Smooth muscle cell (in vitro differentiated cells): Measurements from ENCODE around the gene PARD3. TPM values are rescaled to one million over a fixed set of nuclear protein-coding genes. Genes with fewer than 3 reads are reported as not detected.

Experiments used
- DNase-seq: peaks from one replicate; lab custom pipeline; 2025; ENCODE audit not compliant: unreplicated experiment; lab: John Stamatoyannopoulos, UW
- H2AFZ ChIP-seq: fragments of 200-600 bp; sonication (generic); 2 replicates; pipeline ENCODE4 v1.6.0; 2016; ENCODE audit warnings: antibody characterized with exemption, low read depth, mild to moderate bottlenecking
- H3F3A ChIP-seq: fragments of 200-600 bp; sonication (generic); 2 replicates; pipeline ENCODE4 v1.6.0; 2017; ENCODE audit warnings: antibody characterized with exemption, low read depth
- H3K27ac ChIP-seq: fragments of 200-600 bp; sonication (generic); 2 replicates; pipeline ENCODE4 v1.5.1; 2016; ENCODE audit warnings: low read depth, mild to moderate bottlenecking
- H3K27me3 ChIP-seq: fragments of 200-600 bp; sonication (generic); 2 replicates; pipeline ENCODE4 v1.6.1; 2016; ENCODE audit warnings: low read depth, mild to moderate bottlenecking
- H3K36me3 ChIP-seq: fragments of 200-600 bp; sonication (generic); 2 replicates; pipeline ENCODE4 v1.5.1; 2016; ENCODE audit warnings: low read depth
- H3K4me1 ChIP-seq: fragments of 200-600 bp; sonication (generic); 2 replicates; pipeline ENCODE4 v1.5.1; 2016; ENCODE audit warnings: low read depth
- H3K4me2 ChIP-seq: fragments of 200-600 bp; sonication (generic); 2 replicates; pipeline ENCODE4 v1.6.0; 2016; ENCODE audit warnings: mild to moderate bottlenecking
- H3K4me3 ChIP-seq: fragments of 200-600 bp; sonication (generic); 2 replicates; pipeline ENCODE4 v1.5.1; 2016; ENCODE audit warnings: mild to moderate bottlenecking
- H3K79me2 ChIP-seq: fragments of 200-600 bp; sonication (generic); 2 replicates; pipeline ENCODE4 v1.6.0; 2016; ENCODE audit warnings: low read depth, mild to moderate bottlenecking
- H3K9ac ChIP-seq: fragments of 200-600 bp; sonication (generic); 2 replicates; pipeline ENCODE4 v1.6.0; 2016; ENCODE audit warnings: low read depth
- H3K9me3 ChIP-seq: fragments of 200-600 bp; sonication (generic); replicated peaks from 2 replicates; pipeline ENCODE4 v1.5.1; 2016; ENCODE audit warnings: low read depth
- H4K20me1 ChIP-seq: fragments of 200-600 bp; sonication (generic); 2 replicates; pipeline ENCODE4 v1.6.0; 2016; ENCODE audit warnings: low read depth
- WGBS: methylation state at CpG from one replicate; pipeline ENCODE4 v1.1.7; 2016; ENCODE audit warnings: low lambda C conversion rate; 5-methylcytosine and 5-hydroxymethylcytosine counted together
- polyA plus RNA-seq: library from polyadenylated mRNA; unstranded; fragments of >200 nt; fragmentation: Nextera tagmentation; extraction: Ambion mirVana; gene quantifications from 2 replicates; pipeline ENCODE4 v1.2.1, GENCODE V29; 2016
- total RNA-seq: library from RNA; depleted of rRNA; stranded (reverse); fragments of >200 nt; gene quantifications from 2 replicates; pipeline ENCODE4 v1.2.3, GENCODE V29; 2014
- TF ChIP-seq, protein P1 (sequence below): fragments of 200-600 bp; sonication (generic); IDR thresholded peaks from 2 replicates; pipeline ENCODE4 v1.5.1; 2017; ENCODE audit warnings: borderline replicate concordance, mild to moderate bottlenecking, antibody characterized with exemption; ENCODE audit not compliant: insufficient read depth, poor library complexity, severe bottlenecking

PARD3 gene
- total and polyA plus RNA-seq, 2 experiments from 2014 or later, result 17.5 to 26.0 TPM

DNA sequence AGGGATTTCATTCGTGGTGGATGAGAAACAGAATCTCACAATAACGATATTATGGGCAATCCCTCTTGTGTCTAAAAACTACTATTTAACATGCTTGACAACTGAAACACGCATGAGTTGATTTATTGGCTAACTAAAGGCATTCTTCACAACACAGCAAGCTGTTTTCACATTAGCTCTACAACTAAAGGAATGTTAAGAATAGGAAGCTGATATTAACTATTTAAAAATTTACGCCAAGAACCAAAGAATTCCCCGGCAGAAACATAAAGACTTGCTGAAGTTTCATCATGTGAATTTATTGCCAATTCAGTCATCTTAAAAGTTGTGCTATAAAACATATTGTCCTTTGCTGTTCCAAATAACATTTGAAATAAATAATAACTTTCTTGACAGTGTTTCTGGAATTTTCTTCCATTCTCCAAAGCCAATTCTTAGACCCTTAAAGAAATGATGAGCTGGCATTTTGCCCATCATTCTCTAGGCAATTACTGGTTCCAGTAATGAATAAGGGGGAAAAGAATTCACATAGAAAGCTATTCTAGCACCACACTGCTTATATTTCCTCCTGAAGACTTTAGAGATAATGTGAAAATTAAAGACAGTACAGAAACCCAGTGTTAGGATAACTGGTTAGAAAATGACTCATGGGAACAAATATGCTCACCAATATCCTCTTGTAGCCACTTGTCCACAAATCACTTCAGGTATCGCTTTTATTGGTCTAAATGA is 233.1 kb downstream of the PARD3 start:
- Histone ChIP-seq H3K36me3 (no peaks in the 10 kb centered on the region), H3F3A (no peaks in the 10 kb centered on the region), H3K4me1 (peaks cover 11% of the 10 kb centered on the region), H3K27ac (peak overlapping the region; percentile 47), H3K4me2 (peak overlapping the region; percentile 49), H3K79me2 (peaks cover 28% of the 10 kb centered on the region), H4K20me1 (peaks cover 12% of the 10 kb centered on the region), H3K9me3 (no peaks in the 10 kb centered on the region), H3K9ac (no peak overlapping the region), H2AFZ (no peak overlapping the region), H3K27me3 (no peaks in the 10 kb centered on the region), H3K4me3 (no peak overlapping the region)
- 69% methylated on average over 6 of the region's 6 CpGs for WGBS
- DNase-seq, result no peak
- TF ChIP-seq, protein P1, sequence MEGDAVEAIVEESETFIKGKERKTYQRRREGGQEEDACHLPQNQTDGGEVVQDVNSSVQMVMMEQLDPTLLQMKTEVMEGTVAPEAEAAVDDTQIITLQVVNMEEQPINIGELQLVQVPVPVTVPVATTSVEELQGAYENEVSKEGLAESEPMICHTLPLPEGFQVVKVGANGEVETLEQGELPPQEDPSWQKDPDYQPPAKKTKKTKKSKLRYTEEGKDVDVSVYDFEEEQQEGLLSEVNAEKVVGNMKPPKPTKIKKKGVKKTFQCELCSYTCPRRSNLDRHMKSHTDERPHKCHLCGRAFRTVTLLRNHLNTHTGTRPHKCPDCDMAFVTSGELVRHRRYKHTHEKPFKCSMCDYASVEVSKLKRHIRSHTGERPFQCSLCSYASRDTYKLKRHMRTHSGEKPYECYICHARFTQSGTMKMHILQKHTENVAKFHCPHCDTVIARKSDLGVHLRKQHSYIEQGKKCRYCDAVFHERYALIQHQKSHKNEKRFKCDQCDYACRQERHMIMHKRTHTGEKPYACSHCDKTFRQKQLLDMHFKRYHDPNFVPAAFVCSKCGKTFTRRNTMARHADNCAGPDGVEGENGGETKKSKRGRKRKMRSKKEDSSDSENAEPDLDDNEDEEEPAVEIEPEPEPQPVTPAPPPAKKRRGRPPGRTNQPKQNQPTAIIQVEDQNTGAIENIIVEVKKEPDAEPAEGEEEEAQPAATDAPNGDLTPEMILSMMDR, result no peak

DNA sequence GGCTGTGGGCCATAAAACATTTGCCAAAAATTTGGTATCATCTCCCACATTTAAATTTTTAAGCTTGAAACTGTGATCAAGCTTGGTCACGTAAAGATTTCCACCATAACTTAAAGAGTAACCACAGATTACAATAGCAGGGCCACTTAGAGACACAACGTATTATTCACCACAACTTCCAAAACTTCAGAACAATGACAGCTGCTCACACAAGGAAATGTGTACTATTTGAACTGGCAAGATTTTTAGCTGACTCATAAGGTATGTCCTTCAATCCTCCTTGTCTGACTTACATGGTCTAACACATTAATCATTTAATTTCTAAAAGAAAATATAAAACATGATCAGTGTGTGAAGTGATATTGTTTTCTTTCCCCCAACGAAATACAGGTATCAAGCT is 234.5 kb downstream of the PARD3 start:
- no peak for DNase-seq
- Histone ChIP-seq H3K4me3 (no peak overlapping the region), H3K9me3 (no peaks in the 10 kb centered on the region), H4K20me1 (peaks cover 12% of the 10 kb centered on the region), H3K27ac (no peak overlapping the region), H3K4me2 (no peak overlapping the region), H3K36me3 (no peaks in the 10 kb centered on the region), H3K27me3 (no peaks in the 10 kb centered on the region), H3K79me2 (peaks cover 19% of the 10 kb centered on the region), H3K9ac (no peak overlapping the region), H2AFZ (no peak overlapping the region), H3F3A (no peaks in the 10 kb centered on the region), H3K4me1 (peaks cover 15% of the 10 kb centered on the region)
- 68% methylated on average over 3 of the region's 3 CpGs for WGBS
- TF ChIP-seq, protein P1, result no peak

DNA sequence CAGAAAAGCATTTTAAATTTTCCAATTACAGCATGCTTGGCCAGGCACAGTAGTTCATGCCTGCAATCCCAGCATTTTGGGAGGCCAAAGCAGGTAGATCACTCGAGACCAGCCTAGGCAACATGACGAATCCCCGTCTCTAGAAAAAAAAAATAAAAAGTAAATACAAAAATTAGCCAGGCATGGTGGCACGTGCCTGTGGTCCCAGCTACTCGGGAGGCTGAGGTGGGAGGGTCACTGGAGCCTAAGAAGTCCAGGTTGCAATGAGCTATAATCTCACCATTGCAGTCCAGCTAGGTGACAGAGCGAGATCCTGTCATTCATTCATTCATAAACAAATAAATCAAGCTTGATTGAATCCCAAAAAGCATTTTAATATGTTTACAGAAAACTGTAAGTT is 234.9 kb downstream of the PARD3 start:
- Histone ChIP-seq H3K4me2 (no peak overlapping the region), H3K27me3 (no peaks in the 10 kb centered on the region), H3K36me3 (no peaks in the 10 kb centered on the region), H2AFZ (no peak overlapping the region), H3K4me1 (peaks cover 15% of the 10 kb centered on the region), H4K20me1 (peaks cover 16% of the 10 kb centered on the region), H3K27ac (no peak overlapping the region), H3K9me3 (no peaks in the 10 kb centered on the region), H3K4me3 (no peak overlapping the region), H3K9ac (no peak overlapping the region), H3K79me2 (peaks cover 19% of the 10 kb centered on the region), H3F3A (no peaks in the 10 kb centered on the region)
- 94% methylated on average over 6 of the region's 6 CpGs for WGBS
- DNase-seq, result no peak
- TF ChIP-seq, protein P1, result no peak

DNA sequence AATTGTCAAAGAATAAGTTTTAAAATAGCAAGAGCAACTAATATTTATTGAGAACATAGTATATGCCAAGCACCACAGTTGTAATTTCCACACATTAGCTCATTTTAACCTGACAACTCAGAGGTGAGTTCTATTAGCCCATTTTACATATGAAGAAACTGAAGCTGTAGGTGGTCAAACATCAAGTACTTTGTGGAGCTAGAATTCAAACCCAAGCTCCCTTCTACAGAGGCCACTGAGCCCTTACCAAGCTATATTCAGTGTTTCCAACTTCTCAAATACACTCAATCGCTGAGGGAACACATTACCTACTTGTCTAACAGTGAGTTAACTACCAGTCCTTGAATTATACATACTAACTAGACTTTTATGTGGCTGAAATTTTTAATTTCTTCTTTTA is 236.6 kb downstream of the PARD3 start:
- no peak overlapping the region for H3K27ac ChIP-seq
- no peak overlapping the region for H3K9ac ChIP-seq
- no peak overlapping the region for H3K4me2 ChIP-seq
- no peak overlapping the region for H2AFZ ChIP-seq
- DNase-seq, result no peak
- WGBS, result 94% methylated on average over 1 of the region's 1 CpG
- H3K4me3 ChIP-seq, result no peak overlapping the region
- TF ChIP-seq, protein P1, result no peak
- H3K4me1 ChIP-seq, result peaks cover 19% of the 10 kb centered on the region
- H3K27me3 ChIP-seq, result no peaks in the 10 kb centered on the region
- H4K20me1 ChIP-seq, result peaks cover 16% of the 10 kb centered on the region
- no peaks in the 10 kb centered on the region for H3K36me3 ChIP-seq
- H3F3A ChIP-seq, result no peaks in the 10 kb centered on the region
- H3K9me3 ChIP-seq, result no peaks in the 10 kb centered on the region
- H3K79me2 ChIP-seq, result peaks cover 15% of the 10 kb centered on the region
